UCSD-AML1 (cell line): ENCODE data around the gene VWA2.
"Not testable (repeated sequence)": the region's sequence is repeated elsewhere in the genome, so short reads cannot be mapped to it uniquely, and the experiment has no call there.

Experiments used
- DNase-seq: peaks from one replicate; lab custom pipeline; 2025; ENCODE audit not compliant: unreplicated experiment; lab: John Stamatoyannopoulos, UW

The VWA2 gene

GRCh38 chr10:114313866-114314265 is 74.8 kb downstream of the VWA2 start:
- DNase-seq, result no peak

- DNase-seq, result no peak
Measured at GRCh38 chr10:114315566-114316420, 76.7 kb downstream of the VWA2 start.

GRCh38 chr10:114316744-114317143 is 77.7 kb downstream of the VWA2 start:
- DNase-seq, result no peak

- no peak for DNase-seq
Measured at GRCh38 chr10:114319406-114320248, 80.6 kb downstream of the VWA2 start.

GRCh38 chr10:114320249-114321116 is 81.4 kb downstream of the VWA2 start:
- no peak for DNase-seq

GRCh38 chr10:114322344-114322743 is 83.3 kb downstream of the VWA2 start:
- DNase-seq, result no peak

- DNase-seq, result no peak
Measured at GRCh38 chr10:114323023-114323422, 84.0 kb downstream of the VWA2 start.

GRCh38 chr10:114326795-114327194 is 87.7 kb downstream of the VWA2 start:
- DNase-seq, result no peak

- DNase-seq, result no peak
Measured at GRCh38 chr10:114327537-114328440, 88.7 kb downstream of the VWA2 start.

- no peak for DNase-seq
Measured at GRCh38 chr10:114328441-114328812, 89.4 kb downstream of the VWA2 start.

- DNase-seq, result no peak
Measured at GRCh38 chr10:114328874-114329273, 89.8 kb downstream of the VWA2 start.

GRCh38 chr10:114329634-114330365 is 90.7 kb downstream of the VWA2 start:
- no peak for DNase-seq

- DNase-seq, result peak; percentile 29
Measured at GRCh38 chr10:114332301-114333192, 93.5 kb downstream of the VWA2 start.

- DNase-seq, result not testable (repeated sequence)
Measured at GRCh38 chr10:114333441-114333840, 94.4 kb downstream of the VWA2 start.

GRCh38 chr10:114334301-114334700 is 95.2 kb downstream of the VWA2 start:
- peak; percentile 48 for DNase-seq

- DNase-seq, result no peak
Measured at GRCh38 chr10:114335614-114336013, 96.6 kb downstream of the VWA2 start.

- DNase-seq, result no peak
Measured at GRCh38 chr10:114336823-114337509, 97.9 kb downstream of the VWA2 start.
